Testis (tissue), 3 donors: ENCODE results near the gene PLEKHA7. TPM values are rescaled to one million over a fixed set of nuclear protein-coding genes. Genes with fewer than 3 reads are reported as not detected.
"Not testable (repeated sequence)": the region's sequence is repeated elsewhere in the genome, so short reads cannot be mapped to it uniquely, and the experiment has no call there.

Experiments used
- DNase-seq: peaks from one replicate; pipeline ENCODE4 v3.0.0-alpha.2; 2019
- H3K27ac ChIP-seq, 2 donors: fragments of 200-600 bp; sonication (generic); one replicate each; pipeline ENCODE4 v1.5.1; 2019
- H3K27me3 ChIP-seq: fragments of 200-600 bp; sonication (generic); one replicate; pipeline ENCODE4 v1.5.1; 2019
- H3K36me3 ChIP-seq: fragments of 200-600 bp; sonication (generic); one replicate; pipeline ENCODE4 v1.5.1; 2017; ENCODE audit warnings: low read depth; ENCODE audit errors: missing control alignments
- H3K4me1 ChIP-seq: fragments of 200-600 bp; sonication (generic); one replicate; pipeline ENCODE4 v1.5.1; 2019
- H3K4me3 ChIP-seq, 2 donors: fragments of 200-600 bp; sonication (generic); one replicate each; pipeline ENCODE4 v1.5.1; 2017 to 2019
- H3K9me3 ChIP-seq: fragments of 200-600 bp; sonication (generic); one replicate; pipeline ENCODE4 v1.5.1; 2017
- CTCF ChIP-seq, 3 experiments: fragments of 450-650 bp in 2 of 3; fragments of 200-600 bp in 1 of 3; sonication (generic) in 1 of 3; IDR thresholded peaks; one replicate each; pipeline ENCODE4 v1.5.1; 2016 to 2019; ENCODE audit warnings: antibody characterized with exemption in 3 of 3, mild to moderate bottlenecking in 2 of 3, moderate library complexity in 1 of 3
- POLR2A ChIP-seq: fragments of 450-650 bp; IDR thresholded peaks from one replicate; pipeline ENCODE4 v1.6.1; 2017; ENCODE audit warnings: antibody characterized with exemption, mild to moderate bottlenecking, moderate library complexity
- WGBS, 2 donors: methylation state at CpG; one replicate each; pipeline ENCODE4 v1.1.5; 2018; 5-methylcytosine and 5-hydroxymethylcytosine counted together
- intact Hi-C: fragments of 100-400 bp; cut with DNase I; formaldehyde crosslinking; loops from one replicate; pipeline ENCODE4 v1.15.1; 2023; ENCODE audit warnings: low total_unique reads
- polyA plus RNA-seq: library from polyadenylated mRNA; stranded (reverse); fragments of 350-450 nt; fragmentation: Illumina TruSeq; extraction: RNeasy Lipid Tissue Mini Kit (QIAGEN cat#74804); gene quantifications from one replicate; pipeline ENCODE4 v1.2.3, GENCODE V29; 2014; ENCODE audit warnings: low read depth, low replicate concordance; ENCODE audit not compliant: insufficient read depth
- total RNA-seq, 2 donors: library from RNA; depleted of rRNA; stranded (reverse); fragments of >200 nt; gene quantifications; one replicate each; pipeline ENCODE4 v1.2.3, GENCODE V29; 2016

The PLEKHA7 gene
- total and polyA plus RNA-seq, 3 donors from 2014 or later: 33.0 to 64.9 (median 63.9) TPM

- Histone ChIP-seq H3K4me3 (no peak overlapping the region), H3K36me3 (no peaks in the 10 kb centered on the region), H3K27me3 (no peaks in the 10 kb centered on the region), H3K4me1 (peaks cover 11% of the 10 kb centered on the region), H3K27ac (no peak overlapping the region), H3K9me3 (no peaks in the 10 kb centered on the region)
- 44 to 67% methylated on average over 4 of the region's 4 CpGs for WGBS, 2 donors
- intact Hi-C loops: no loop called here
- DNase-seq: no peak
- no peak for TF ChIP-seq POLR2A
- TF ChIP-seq CTCF (IDR thresholded peaks at IDR 0.05): no peak
These were observed 93.2 kb downstream of the PLEKHA7 start for GRCh38 chr11:16921019-16921418.

- no peak for TF ChIP-seq CTCF (IDR thresholded peaks at IDR 0.05)
- TF ChIP-seq POLR2A: no peak
- H3K27me3 ChIP-seq: no peaks in the 10 kb centered on the region
- no peak for DNase-seq
- H3K4me3 ChIP-seq: no peak overlapping the region
- intact Hi-C loops: no loop called here
- H3K4me1 ChIP-seq: peaks cover 8% of the 10 kb centered on the region
- no peak overlapping the region for H3K27ac ChIP-seq
- no peaks in the 10 kb centered on the region for H3K9me3 ChIP-seq
- H3K36me3 ChIP-seq: no peaks in the 10 kb centered on the region
- WGBS, 2 donors: 72 to 76% methylated on average over 5 of the region's 5 CpGs
These were observed 93.7 kb downstream of the PLEKHA7 start for GRCh38 chr11:16920559-16920958.

GRCh38 chr11:16918543-16919182 is 95.6 kb downstream of the PLEKHA7 start:
- H3K36me3 ChIP-seq, DNase-seq, H3K4me1 ChIP-seq, intact Hi-C loops, H3K27me3 ChIP-seq, H3K4me3 ChIP-seq, H3K9me3 ChIP-seq, H3K27ac ChIP-seq: not testable (repeated sequence)
- WGBS, 2 donors: 91 to 92% methylated on average over 6 of the region's 6 CpGs

GRCh38 chr11:16917941-16918340 is 96.3 kb downstream of the PLEKHA7 start:
- intact Hi-C loops: no loop called here
- Histone ChIP-seq H3K36me3 (no peaks in the 10 kb centered on the region), H3K27ac (no peak overlapping the region), H3K4me3 (no peak overlapping the region), H3K4me1 (no peaks in the 10 kb centered on the region), H3K27me3 (no peaks in the 10 kb centered on the region), H3K9me3 (no peaks in the 10 kb centered on the region)
- no peak for DNase-seq
- TF ChIP-seq POLR2A: no peak
- TF ChIP-seq CTCF (IDR thresholded peaks at IDR 0.05): no peak
- WGBS, 2 donors: 89 to 93% methylated on average over 4 of the region's 4 CpGs

GRCh38 chr11:16912692-16913111 is 101.5 kb downstream of the PLEKHA7 start:
- H3K4me3 ChIP-seq: no peak overlapping the region
- H3K36me3 ChIP-seq: no peaks in the 10 kb centered on the region
- H3K4me1 ChIP-seq: no peaks in the 10 kb centered on the region
- no peak for TF ChIP-seq CTCF (IDR thresholded peaks at IDR 0.05)
- TF ChIP-seq POLR2A: no peak
- no peak for DNase-seq
- no peaks in the 10 kb centered on the region for H3K27me3 ChIP-seq
- WGBS, 2 donors: 49 to 59% methylated on average over 3 of the region's 3 CpGs
- no peak overlapping the region for H3K27ac ChIP-seq
- H3K9me3 ChIP-seq: no peaks in the 10 kb centered on the region
- intact Hi-C loops: no loop called here
